OCI-LY7 (cell line): ENCODE results near the gene RAB15. TPM values are rescaled to one million over a fixed set of nuclear protein-coding genes. Genes with fewer than 3 reads are reported as not detected.

Experiments
- BruUV-seq: library from RNA; stranded (reverse); fragments of 400-500 nt; replicated peaks from 2 replicates; lab custom pipeline; 2021; lab: Mats Ljungman, UMichigan
- CTCF ChIA-PET: fragments of 300-600 bp; sonication (Branson Sonifier 250); formaldehyde crosslinking; loops from one replicate; lab custom pipeline; 2022; ENCODE audit warnings: antibody characterized with exemption; ENCODE audit not compliant: unreplicated experiment; lab: Charles Lee
- POLR2A ChIA-PET: fragments of 300-600 bp; sonication (Branson Sonifier 250); formaldehyde crosslinking; loops from one replicate; lab custom pipeline; 2022; ENCODE audit warnings: antibody characterized with exemption; lab: Charles Lee
- DNase-seq: peaks from one replicate; pipeline ENCODE4 v3.0.0-alpha.2; 2015; ENCODE audit warnings: low spot score
- H2AFZ ChIP-seq: fragments of 200-600 bp; sonication (generic), shearing (Covaris generic); 2 replicates; pipeline ENCODE4 v1.6.1; 2014; ENCODE audit warnings: mild to moderate bottlenecking, antibody characterized with exemption, low read length, moderate library complexity
- H3K27ac ChIP-seq: fragments of 200-600 bp; sonication (generic); 2 replicates; pipeline ENCODE4 v1.5.1; 2014; ENCODE audit warnings: mixed run types, low read depth, mild to moderate bottlenecking, moderate library complexity, low read length, inconsistent platforms; ENCODE audit not compliant: poor library complexity, severe bottlenecking
- H3K36me3 ChIP-seq: fragments of 200-600 bp; sonication (generic); 2 replicates; pipeline ENCODE4 v1.6.1; 2014; ENCODE audit warnings: mild to moderate bottlenecking, antibody characterized with exemption, low read length, moderate library complexity, mixed read lengths; ENCODE audit not compliant: insufficient read depth
- H3K4me1 ChIP-seq: fragments of 200-600 bp; sonication (generic); 2 replicates; pipeline ENCODE4 v1.5.1; 2014; ENCODE audit warnings: mild to moderate bottlenecking, low read length; ENCODE audit not compliant: insufficient read depth, poor library complexity, severe bottlenecking
- H3K4me2 ChIP-seq: fragments of 200-600 bp; sonication (generic); 2 replicates; pipeline ENCODE4 v1.6.1; 2014; ENCODE audit warnings: mild to moderate bottlenecking, low read length
- H3K4me3 ChIP-seq: fragments of 200-600 bp; sonication (generic); 2 replicates; pipeline ENCODE4 v1.5.1; 2014; ENCODE audit warnings: mild to moderate bottlenecking, low read depth, low read length; ENCODE audit not compliant: poor library complexity, severe bottlenecking
- H3K79me2 ChIP-seq: fragments of 200-600 bp; sonication (generic); 2 replicates; pipeline ENCODE4 v1.6.1; 2016; ENCODE audit warnings: low read depth, mild to moderate bottlenecking, low read length, moderate library complexity, mixed read lengths; ENCODE audit not compliant: insufficient read depth
- H3K9me2 ChIP-seq: fragments of 200-600 bp; sonication (generic); 2 replicates; pipeline ENCODE4 v1.6.1; 2016; ENCODE audit warnings: mild to moderate bottlenecking, low read length, mixed read lengths; ENCODE audit not compliant: insufficient read depth
- H3K9me3 ChIP-seq: fragments of 200-600 bp; sonication (generic); 2 replicates; pipeline ENCODE4 v1.6.1; 2014; ENCODE audit warnings: mild to moderate bottlenecking, mixed run types, low read length, mixed read lengths
- H4K20me1 ChIP-seq: fragments of 200-600 bp; sonication (generic); 2 replicates; pipeline ENCODE4 v1.6.1; 2014; ENCODE audit warnings: mild to moderate bottlenecking, antibody characterized with exemption, low read length, moderate library complexity, mixed read lengths; ENCODE audit not compliant: insufficient read depth
- EZH2phosphoT487 ChIP-seq: fragments of 200-600 bp; sonication (generic); IDR thresholded peaks from 2 replicates; pipeline ENCODE4 v1.6.1; 2018; ENCODE audit warnings: low read depth, borderline replicate concordance, mild to moderate bottlenecking, mixed run types, antibody characterized with exemption, low read length, moderate library complexity, mixed read lengths
- intact Hi-C: fragments of 100-400 bp; cut with micrococcal nuclease; formaldehyde crosslinking; loops from one replicate; pipeline ENCODE4 v1.10.0; 2022; ENCODE audit not compliant: unreplicated experiment
- total RNA-seq, 2 experiments: library from RNA; depleted of rRNA in 1 of 2; stranded (reverse); fragments of >200 nt in 1 of 2; shearing (Covaris generic) in 1 of 2; gene quantifications; 2 replicates each; pipeline ENCODE4 v1.2.3, GENCODE V29; 2014 to 2022
- TF ChIP-seq, protein P1 (sequence below): fragments of 200-600 bp; sonication (generic); conservative IDR thresholded peaks from 2 replicates; pipeline ENCODE4 v1.5.1; 2014; ENCODE audit warnings: mild to moderate bottlenecking, antibody characterized with exemption, low read length, moderate library complexity, mixed read lengths

RAB15 gene
- total RNA-seq, 2 experiments from 2014 or later: 0.38 TPM; not detected in 1

GRCh38 chr14:64943556-64943955, 28.6 kb downstream of the RAB15 start:
- H3K4me3 ChIP-seq: no peak overlapping the region
- ChIA-PET CTCF (no interaction called here), POLR2A (no interaction called here)
- intact Hi-C loops: loop anchor here (10.0 kb wide), 1 partner anchor 979 kb away; no protein-coding TSS in a partner anchor
- H3K4me1 ChIP-seq: no peaks in the 10 kb centered on the region
- H4K20me1 ChIP-seq: no peaks in the 10 kb centered on the region
- no peak for TF ChIP-seq EZH2phosphoT487
- TF ChIP-seq, protein P1, sequence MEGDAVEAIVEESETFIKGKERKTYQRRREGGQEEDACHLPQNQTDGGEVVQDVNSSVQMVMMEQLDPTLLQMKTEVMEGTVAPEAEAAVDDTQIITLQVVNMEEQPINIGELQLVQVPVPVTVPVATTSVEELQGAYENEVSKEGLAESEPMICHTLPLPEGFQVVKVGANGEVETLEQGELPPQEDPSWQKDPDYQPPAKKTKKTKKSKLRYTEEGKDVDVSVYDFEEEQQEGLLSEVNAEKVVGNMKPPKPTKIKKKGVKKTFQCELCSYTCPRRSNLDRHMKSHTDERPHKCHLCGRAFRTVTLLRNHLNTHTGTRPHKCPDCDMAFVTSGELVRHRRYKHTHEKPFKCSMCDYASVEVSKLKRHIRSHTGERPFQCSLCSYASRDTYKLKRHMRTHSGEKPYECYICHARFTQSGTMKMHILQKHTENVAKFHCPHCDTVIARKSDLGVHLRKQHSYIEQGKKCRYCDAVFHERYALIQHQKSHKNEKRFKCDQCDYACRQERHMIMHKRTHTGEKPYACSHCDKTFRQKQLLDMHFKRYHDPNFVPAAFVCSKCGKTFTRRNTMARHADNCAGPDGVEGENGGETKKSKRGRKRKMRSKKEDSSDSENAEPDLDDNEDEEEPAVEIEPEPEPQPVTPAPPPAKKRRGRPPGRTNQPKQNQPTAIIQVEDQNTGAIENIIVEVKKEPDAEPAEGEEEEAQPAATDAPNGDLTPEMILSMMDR: no peak
- no peak overlapping the region for H2AFZ ChIP-seq
- no peak overlapping the region for H3K27ac ChIP-seq
- H3K4me2 ChIP-seq: no peak overlapping the region
- peaks cover 21% of the 10 kb centered on the region for H3K36me3 ChIP-seq
- H3K79me2 ChIP-seq: no peaks in the 10 kb centered on the region
- no peaks in the 10 kb centered on the region for H3K9me2 ChIP-seq
- no peaks in the 10 kb centered on the region for H3K9me3 ChIP-seq
- no TSS peak for BruUV-seq
- DNase-seq: no peak

DNA sequence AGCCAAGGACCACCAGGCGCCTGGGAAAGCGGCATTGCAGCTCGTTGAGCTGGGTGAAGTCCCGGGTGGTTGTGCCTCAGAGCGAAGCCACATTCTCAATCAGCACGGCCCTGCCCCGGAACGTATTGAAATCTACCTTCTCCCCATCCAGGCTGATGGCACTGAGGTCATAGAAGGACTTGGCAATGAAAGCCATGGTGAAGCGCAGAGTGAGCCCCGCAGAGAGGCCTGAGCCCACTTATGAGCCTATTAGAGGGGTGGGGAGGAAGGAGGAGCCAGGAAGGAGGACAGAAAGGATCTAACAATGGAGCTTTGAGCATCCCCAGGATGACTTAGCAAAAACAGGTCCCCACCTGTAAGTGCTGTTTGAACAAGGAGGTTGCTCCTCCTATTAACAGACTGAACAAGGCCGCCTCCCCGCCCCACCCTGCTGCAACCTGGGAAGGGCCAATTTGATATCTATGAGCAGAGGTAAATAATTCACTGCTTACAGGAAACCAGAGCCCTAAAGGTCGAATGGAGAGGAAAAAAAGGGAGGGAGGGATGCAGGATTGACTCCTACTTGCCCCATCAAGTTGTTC, 29.5 kb downstream of the RAB15 start, which contains the start of gene GPX2:
Gene GPX2 (minus strand): TSS at position 215 of the 581 bp plus-strand sequence. CDS start 19 bp downstream, at position 196.
- Histone ChIP-seq H2AFZ (no peak within 1 kb of the TSS), H3K79me2 (no peaks in the 10 kb centered on the region), H3K4me1 (no peaks in the 10 kb centered on the region), H3K27ac (no peak within 1 kb of the TSS), H3K4me3 (no peak within 1 kb of the TSS), H3K9me3 (no peaks in the 10 kb centered on the region), H3K9me2 (no peaks in the 10 kb centered on the region), H3K36me3 (peaks cover 29% of the 10 kb centered on the region), H4K20me1 (no peaks in the 10 kb centered on the region), H3K4me2 (no peak within 1 kb of the TSS)
- POLR2A ChIA-PET: no interaction called here
- no TSS peak for BruUV-seq
- DNase-seq: no peak
- no peak for TF ChIP-seq EZH2phosphoT487
- TF ChIP-seq, protein P1: no peak
- intact Hi-C loops: loop anchor here (10.0 kb wide), 1 partner anchor 978 kb away; no protein-coding TSS in a partner anchor
- CTCF ChIA-PET: no interaction called here

DNA sequence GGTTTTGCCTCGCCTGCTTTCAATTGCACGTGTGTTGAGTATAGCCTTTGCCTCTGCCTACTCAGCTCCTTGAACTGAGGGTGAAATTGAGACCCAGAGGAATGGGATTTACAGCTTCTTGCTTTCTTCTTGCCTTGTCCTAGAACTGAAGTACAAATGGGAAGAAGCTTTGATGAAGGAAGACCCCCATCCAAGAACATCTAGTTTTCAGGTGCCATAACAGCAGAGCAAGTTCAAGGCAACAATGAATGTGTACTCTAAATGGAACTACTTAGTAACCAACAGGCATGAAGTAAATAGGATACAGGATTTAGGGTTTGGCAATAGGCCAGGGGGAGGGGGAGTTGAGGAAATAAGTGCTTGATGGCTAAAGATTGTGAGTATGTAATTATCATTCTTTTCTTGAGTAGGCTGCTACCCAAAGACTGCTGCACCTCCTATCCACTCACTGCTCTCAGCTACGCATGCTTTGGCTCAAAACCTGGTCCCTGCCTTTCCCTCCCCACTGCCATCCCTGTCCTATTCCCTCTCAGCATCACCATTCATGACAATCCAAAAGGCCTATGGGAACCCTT, 31.7 kb downstream of the RAB15 start:
- ChIA-PET POLR2A (interaction anchor here (0.6 kb wide), 1 partner anchor 763 kb away, joined by 3 read pairs; no protein-coding TSS in a partner anchor), CTCF (no interaction called here)
- no peaks in the 10 kb centered on the region for H4K20me1 ChIP-seq
- no peak overlapping the region for H3K4me3 ChIP-seq
- no peak overlapping the region for H3K27ac ChIP-seq
- no peak for TF ChIP-seq EZH2phosphoT487
- TF ChIP-seq, protein P1: no peak
- no peaks in the 10 kb centered on the region for H3K9me3 ChIP-seq
- no TSS peak for BruUV-seq
- intact Hi-C loops: loop anchor here (10.0 kb wide), 1 partner anchor 976 kb away; no protein-coding TSS in a partner anchor
- peaks cover 34% of the 10 kb centered on the region for H3K36me3 ChIP-seq
- H3K4me2 ChIP-seq: no peak overlapping the region
- no peaks in the 10 kb centered on the region for H3K79me2 ChIP-seq
- no peak for DNase-seq
- H2AFZ ChIP-seq: no peak overlapping the region
- H3K4me1 ChIP-seq: no peaks in the 10 kb centered on the region
- no peaks in the 10 kb centered on the region for H3K9me2 ChIP-seq
